Myocyte (in vitro differentiated cells): ENCODE measurements around the gene IRAG1. TPM values are rescaled to one million over a fixed set of nuclear protein-coding genes. Genes with fewer than 3 reads are reported as not detected.

ENCODE experiments used
- DNase-seq: peaks from one replicate; pipeline ENCODE4 v3.0.0-alpha.2; 2012; ENCODE audit warnings: low read depth
- polyA plus RNA-seq: library from polyadenylated mRNA; unstranded; fragments of >200 nt; gene quantifications from one replicate; pipeline ENCODE4 v1.2.1, GENCODE V29; 2012; ENCODE audit warnings: missing spikeins
- total RNA-seq: library from RNA; depleted of rRNA; stranded (reverse); fragments of >200 nt; gene quantifications from 2 replicates; pipeline ENCODE4 v1.2.3, GENCODE V29; 2014

The IRAG1 gene, protein sequence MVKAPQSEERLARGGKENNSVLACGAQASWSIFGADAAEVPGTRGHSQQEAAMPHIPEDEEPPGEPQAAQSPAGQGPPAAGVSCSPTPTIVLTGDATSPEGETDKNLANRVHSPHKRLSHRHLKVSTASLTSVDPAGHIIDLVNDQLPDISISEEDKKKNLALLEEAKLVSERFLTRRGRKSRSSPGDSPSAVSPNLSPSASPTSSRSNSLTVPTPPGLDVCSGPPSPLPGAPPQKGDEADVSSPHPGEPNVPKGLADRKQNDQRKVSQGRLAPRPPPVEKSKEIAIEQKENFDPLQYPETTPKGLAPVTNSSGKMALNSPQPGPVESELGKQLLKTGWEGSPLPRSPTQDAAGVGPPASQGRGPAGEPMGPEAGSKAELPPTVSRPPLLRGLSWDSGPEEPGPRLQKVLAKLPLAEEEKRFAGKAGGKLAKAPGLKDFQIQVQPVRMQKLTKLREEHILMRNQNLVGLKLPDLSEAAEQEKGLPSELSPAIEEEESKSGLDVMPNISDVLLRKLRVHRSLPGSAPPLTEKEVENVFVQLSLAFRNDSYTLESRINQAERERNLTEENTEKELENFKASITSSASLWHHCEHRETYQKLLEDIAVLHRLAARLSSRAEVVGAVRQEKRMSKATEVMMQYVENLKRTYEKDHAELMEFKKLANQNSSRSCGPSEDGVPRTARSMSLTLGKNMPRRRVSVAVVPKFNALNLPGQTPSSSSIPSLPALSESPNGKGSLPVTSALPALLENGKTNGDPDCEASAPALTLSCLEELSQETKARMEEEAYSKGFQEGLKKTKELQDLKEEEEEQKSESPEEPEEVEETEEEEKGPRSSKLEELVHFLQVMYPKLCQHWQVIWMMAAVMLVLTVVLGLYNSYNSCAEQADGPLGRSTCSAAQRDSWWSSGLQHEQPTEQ
- total RNA-seq: 0.56 and 0.99 TPM in 2 replicates
- polyA plus RNA-seq: 0.09 TPM

DNA sequence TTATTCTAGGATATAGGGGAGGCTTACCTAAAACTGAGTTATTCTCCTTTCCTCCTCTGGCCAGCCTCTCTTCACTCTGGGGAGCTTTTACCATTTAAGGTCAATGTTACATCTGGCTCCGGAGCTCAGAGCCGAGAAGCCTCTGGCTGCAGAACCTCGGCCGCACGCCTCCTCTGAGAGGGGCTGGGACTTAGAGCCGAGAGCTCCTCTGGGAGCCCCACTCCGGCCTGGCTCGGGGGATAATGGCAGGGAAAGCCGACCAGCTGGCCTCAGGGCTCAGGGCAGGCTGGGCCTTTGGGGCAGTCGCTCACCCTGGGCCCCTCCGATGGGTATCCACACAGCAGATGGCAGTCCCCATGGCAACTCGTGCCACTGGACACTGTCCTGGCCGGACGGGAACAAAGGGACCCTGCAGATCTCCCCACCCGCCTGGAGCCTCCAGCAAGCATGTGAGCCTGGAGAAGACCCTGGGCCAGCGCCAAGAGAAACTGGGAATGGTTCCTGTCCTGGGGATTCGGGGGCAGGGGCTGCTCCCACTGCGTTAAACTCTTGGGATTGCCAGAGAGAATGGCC is at the start of gene IRAG1:
TSS of gene IRAG1 (minus strand) at position 247 of the 573 bp plus-strand sequence. CDS start at position 94, 153 bp downstream.
- DNase-seq: no peak

DNA sequence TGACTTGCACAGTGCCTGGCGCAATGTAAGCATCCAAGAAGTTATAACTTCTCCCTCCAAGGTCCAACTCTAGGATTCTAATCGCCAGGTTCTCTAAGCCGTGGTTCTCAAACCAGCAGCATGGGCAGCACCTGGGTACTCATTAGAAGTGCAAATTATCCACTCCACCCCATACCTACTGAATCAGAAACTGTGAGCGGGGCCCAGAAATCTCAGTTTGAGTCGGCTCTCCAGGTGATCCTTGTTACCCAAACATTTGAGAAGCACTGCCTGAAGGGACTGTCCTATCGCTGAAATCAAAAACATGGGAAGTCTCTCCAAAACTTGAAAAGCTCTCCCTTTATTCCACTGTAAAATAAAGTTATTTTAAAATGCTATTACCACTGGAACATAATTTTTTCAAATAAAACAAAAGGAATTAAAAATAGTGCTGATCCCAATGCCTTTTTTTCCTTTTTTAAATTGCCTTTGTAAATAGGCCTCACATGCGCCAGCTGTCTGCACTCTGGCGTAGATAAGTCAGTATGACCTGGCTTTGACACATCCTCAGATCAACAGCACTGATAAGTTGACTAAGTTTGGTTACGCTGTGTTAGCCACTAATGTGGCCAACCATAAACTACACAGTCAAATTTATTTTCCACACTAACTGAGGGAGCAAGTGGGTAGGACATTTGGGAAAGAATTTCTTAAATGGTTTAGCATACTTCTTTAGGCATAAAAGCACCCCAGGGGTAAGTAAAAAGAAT is 49.1 kb upstream of the IRAG1 start:
- no peak for DNase-seq

DNA sequence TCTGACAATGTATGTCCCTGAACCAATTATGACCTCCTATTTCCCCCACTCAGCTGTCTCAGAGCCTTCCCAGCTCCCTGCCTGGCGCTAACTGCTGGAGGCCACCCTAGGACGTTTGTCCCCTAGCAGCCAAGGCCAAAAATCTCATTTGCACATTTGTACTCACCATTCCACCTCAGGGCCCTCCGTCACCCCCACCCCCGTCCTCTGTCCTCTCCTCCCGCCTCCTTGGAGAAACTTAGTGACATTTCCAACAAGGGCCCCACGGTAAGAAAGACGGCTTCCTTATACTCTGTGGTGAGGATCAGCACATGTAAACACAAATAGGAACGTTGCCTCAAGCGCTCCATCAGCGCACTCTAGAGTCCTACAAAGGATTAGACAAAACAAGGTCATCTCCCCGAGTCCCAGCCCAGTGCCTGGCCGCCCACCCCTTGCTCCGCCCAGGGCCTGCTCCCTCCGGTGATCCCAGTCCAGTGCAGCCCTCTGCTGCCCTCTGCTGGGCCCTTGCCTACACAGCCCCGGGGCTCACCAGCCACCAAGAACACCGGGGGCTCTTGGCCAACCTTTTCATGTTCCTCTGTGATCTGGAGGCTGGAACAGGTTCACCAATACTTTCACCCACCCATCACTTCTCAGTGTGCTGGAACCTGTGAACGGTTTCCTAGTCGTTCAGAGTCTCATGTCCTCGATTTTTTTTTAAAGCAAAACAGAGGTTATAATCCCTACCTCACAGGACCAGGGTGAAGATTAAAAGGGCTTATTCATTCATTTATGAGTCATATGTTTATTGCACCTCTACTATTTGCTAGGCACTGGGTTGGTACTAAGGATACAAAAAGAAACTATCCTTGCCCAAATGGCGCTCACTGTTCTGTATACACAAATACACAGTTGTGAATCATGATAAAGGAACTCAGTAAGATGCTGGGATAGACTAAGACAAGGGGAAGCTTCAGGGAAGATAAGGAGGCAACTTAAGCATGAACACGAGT is 42.2 kb upstream of the IRAG1 start:
- DNase-seq: peak; percentile 94

DNA sequence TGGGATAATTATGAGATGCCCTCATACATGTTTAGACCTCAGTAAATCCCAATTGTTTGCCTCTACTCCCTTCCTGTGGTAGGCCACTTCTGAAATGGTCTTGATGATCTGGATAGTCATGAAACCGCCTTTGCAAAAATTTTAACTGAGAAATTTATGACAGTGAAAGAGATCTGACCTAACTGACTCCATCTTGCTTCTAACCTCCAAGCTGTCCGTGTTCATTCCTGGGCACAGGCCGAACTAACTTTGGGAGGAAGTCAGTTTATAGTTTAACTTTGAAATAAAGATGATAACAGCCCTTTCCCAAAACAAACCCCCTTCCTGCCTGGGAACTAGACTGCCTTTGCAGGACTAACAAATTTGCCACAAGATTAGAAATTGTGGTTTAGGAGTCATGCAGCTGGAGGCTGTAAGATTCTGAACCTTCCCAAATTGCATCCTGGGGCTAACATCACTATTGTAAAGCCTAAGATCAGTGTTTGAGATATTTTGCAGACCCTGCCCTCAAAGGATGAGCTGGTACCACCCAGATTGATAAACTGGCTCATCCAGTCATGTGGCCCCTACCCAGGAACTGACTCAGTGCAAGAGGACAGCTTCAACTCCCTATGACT is 37.6 kb upstream of the IRAG1 start:
- DNase-seq: no peak

DNA sequence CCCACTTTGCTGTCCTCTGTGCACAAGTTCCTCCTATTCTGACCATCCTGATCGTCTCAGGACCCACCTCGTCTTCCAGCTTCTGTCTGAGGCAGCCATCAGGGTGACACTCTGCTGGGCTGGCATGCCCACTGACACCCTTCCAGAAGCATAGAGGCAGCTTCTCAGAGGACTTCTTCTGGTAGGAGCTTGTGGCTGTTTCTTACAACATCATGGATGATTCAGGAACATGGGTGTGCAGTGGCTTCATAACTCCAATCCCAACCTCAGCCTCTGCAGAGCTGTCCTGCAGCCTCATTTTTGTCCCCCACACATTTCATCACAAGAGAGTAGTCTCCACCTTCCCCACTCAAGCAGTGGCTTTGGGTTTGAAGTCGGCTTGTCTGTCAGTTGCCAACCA is 36.6 kb upstream of the IRAG1 start:
- no peak for DNase-seq

DNA sequence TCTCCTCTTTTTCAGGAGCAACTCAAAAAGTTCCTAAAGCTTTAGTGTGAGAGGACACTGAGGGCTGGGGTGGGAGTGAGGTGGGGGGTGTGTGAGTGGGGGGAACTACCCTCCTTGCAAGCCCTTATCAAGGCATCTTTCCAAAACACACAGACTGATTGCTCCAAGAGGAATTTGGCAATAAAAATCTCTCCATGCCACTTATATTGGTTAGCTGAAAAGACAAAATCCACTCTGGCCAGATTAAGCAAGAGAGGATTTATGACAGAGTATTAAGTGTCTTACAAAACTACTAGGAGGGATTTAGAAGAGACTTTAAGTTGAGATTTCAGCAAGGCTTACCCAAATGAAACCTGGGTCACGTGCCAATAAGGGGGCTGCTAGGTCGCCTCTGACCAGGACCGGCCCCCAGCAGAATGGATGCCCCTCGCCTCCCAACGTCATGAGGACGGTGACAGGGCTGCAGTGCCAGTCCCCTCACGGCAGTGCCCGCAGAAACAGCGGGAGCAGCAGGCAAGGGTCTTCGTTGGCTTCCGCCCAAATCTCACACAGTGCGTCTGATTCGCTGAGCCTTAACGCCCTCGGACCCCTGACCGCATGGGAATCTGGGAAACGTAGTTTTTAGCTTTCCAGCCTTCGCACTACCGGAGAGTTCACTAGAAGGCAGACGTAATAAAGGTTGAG is 35.4 kb upstream of the IRAG1 start:
- DNase-seq: no peak

DNA sequence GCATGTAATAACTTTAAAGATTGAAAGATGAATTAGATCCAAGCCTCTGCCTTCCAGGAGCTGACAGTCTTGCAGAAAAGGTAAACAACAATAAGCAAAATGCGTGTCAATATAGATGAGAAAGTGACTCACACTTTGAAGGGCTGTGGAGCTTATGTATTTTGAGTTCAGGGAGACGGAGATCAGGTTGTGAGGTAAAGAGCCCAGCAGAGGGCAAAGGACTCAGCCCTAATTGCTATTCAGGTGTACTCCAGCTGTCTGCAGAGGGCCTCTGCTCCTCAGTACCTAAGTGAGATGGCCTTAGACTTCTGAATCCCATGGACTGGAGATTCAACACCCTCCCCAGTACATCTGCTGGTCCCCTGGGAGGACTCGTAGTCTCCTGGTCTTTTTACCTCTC is 34.6 kb upstream of the IRAG1 start:
- DNase-seq: no peak

DNA sequence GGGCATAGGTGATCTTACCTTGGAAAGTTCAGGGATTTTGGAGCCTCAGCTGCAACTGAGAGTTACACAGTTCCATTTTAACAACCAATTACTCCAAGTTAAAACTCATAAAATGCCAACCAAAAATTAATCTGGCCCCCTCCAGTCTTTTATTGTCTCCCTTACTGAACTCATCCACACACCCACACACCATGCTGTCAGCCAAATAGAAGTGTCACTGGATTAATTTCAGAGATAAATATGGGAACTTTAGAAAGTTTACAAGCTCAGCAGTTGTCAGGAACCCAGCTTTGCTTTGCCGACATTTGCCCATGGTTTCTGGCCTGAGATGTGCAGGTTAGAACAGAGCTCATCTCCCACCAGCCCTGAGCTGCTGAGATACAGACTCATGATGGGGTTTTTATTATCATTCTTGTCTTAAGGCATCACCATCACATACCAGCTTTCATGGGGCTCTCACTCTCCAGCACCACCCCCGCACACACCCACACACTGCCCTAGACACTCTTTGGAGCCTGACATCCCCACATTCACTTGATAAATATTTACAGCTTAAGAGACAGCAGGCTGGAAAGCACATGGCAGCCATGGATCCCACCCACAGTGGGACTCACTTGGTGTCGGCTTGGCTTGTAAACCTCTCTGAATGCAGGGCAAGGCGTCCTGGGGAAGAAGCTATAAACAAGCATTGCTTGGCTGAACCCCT is 33.7 kb upstream of the IRAG1 start:
- no peak for DNase-seq

DNA sequence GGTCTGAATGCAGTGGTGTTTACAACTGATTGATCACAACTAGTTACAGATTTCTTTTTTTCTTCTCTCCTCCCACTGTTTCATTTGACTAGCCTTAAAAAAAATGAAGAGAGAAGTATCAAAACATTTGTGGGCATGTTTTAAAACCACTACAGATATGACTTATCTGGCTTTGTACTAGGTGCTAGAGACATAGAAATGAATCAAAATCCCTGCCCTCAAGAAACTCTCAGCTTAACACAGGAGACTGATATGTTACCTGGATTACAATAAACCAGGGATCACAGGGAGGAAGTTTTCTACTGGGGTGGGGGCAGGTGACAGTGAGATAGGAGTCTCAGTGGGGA is 32.3 kb upstream of the IRAG1 start:
- DNase-seq: no peak

DNA sequence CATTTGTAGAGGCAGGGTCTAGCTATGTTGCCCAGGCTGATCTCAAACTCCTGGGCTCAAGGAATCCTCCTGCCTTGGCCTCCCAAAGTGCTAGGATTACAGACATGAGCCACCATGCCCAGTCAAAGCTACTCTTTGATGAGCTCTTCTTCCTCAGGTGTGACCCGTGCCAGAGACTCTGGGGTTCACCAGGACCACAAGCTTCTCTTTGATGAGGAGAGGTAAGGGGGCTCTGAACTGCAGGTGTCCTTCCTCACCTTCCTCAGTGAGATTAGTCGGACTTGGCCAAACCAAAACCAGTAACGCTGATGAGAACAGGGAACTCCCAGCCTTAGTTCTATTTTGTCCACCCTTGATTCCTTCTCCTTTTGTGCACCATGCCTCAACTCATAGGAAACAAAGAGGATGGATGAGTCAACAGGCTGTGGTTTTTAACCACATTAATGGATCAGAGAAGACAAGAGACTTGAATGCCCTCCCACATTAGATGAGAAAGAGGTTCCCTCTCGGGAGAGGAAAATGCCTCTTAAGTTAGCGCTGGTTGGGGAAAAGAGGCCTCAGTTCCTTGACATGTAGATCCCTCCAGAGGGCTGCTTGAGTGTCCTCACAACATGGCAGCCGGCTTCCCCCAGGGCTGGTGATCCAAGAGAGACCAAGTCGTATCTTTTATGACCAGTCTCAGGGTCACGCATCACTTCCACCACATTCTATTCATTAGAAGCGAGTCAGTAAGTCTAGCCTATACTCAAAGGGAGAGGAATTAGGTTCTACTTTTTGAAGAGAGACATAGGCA is 31.8 kb upstream of the IRAG1 start:
- peak; percentile 77 for DNase-seq

DNA sequence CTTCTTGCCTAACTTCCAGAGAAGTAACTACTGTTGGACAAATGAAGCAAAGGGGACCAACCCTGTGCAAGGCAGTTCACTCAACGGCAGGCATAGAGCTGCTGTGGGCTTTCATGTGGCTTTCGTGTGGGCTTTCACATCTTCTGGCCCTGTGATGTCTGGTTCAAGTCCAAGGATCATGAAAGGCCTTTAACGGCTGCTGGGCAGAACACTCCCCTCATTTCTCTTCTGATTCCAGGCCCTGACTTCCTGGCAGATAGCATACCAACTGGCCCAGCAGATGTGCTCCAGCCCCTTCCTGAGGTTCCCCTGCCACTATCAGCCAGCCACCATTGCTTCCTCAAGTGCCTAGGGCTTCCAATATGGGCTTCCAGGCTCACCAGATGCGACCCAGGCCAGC is 28.8 kb upstream of the IRAG1 start:
- DNase-seq: no peak

DNA sequence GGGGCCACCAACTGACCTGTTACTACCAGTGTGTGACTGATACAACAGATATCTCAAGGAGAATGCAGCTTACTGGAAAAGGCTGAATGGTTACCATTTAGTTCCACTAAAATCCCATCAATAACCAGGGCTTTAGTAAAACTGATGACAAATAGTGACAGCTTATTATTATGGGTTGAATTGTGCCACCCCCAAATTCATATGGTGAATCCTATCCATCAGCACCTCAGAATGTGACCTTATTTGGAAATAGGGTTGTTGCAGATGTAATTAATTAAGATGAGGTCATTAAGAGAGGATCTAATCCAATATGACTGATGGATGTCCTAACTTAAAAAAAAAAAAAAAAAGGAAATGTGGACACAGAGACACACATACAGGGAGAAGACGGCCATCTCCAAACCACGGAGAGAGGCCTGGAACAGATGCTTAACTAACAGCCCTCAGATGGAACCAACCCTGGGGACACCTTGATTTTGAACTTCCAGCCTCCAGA is 27.4 kb upstream of the IRAG1 start:
- no peak for DNase-seq

DNA sequence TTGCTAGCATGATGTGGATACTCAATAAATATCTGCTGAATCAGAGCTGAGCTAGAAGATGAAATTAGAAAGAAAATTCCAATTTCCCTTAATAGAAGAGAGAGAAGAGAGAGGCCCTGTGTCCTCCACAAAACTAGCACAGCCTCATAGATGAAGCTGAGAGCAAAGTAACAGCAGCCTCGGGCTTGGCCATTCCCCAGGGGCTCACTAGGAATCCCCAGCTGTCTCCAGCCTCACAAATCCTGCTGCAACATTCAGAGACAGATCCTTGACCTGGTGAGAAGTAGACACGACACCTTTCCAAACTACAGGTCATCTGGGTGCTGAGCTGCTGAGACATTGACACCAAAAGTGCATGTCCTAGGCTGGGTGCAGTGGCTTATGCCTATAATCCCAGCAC is 26.1 kb upstream of the IRAG1 start:
- DNase-seq: peak; percentile 50

DNA sequence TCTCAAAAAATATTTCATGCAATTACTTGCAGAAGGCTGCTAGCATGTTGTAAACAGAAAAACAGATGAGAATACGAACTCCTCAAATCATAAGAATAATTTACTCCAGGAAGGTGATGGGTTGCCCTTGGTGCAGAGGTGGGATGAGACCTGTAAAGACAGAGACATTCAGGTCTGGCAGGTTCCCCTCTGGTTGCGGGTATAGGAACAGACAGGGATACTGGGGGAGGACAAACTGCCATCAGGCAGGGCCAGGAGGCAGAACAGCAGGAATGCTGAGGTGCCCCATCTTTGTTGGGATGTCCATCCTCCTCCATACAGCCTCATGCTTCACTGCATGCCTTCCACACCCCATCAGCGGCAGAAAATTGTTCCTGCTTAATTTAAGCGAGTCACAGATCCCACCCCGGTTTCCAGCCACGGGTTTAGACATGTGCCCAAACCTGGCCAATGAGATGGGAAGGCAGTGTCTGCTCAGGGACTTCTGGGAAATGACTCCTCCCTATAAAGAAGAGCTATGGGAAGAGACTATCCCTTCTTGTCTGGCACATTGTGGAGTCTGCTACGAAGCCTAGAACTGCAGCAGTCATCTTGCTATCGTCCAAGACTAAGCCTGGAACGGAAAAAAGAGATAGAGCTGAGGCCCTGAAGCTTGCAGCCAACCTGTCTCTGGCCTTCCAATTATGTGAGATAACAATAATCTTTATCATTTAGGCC is 23.1 kb upstream of the IRAG1 start:
- no peak for DNase-seq

DNA sequence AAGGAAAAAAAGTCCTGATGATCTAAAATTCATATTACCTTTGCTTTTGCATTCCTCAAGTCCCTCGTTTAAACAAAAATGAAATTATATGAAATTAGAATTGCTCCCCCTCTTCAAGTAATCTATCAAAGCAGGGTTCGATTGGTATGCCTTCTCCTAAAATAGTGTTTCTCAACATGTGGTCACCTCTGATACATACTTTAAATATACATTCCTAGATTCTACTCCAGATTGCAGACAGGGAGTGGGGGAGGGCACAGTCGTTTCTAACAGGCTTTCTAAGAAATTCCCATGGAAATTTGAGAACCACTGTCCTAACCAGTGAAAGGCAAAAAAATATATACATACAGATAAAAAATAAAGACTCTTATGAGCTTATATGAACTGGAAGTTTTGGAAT is 22.6 kb upstream of the IRAG1 start:
- DNase-seq: no peak

DNA sequence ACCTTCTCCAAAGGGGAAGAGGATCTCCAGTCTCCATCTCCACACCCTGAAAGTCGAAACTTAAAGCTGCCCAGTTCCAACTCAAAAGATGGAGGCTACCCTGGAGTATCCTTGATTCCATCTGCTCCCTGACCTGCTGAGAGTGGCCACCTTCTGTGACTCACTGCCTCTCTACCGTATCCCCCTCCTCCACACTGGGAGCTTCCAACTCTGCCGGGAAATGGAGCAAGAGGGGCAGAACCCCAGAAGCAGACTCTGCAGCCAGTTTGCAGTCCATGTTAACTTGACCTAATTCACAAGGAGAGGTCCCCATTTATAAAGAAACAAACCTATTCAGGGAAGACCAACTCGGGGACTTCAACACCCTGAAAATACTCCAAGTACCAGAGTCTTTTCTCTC is 22.0 kb upstream of the IRAG1 start:
- DNase-seq: no peak
